ENCODE measurements around the gene ZFP62. TPM values are rescaled to one million over a fixed set of nuclear protein-coding genes. Genes with fewer than 3 reads are reported as not detected.

ZFP62 gene
- total and polyA plus RNA-seq, 2 donors (not counting 1 experiment from before 2014, with no cell fraction given) = 14.4 to 24.1 TPM

GRCh38 chr5:180849827-180850226 lies 11.2 kb downstream of the ZFP62 start:
- Histone ChIP-seq H2AFZ (ENCODE audit: low read length) (no peak overlapping the region), H3K79me2 (ENCODE audit: control insufficient read depth, insufficient read depth, low read length) (no peaks in the 10 kb centered on the region), H3K4me1 (ENCODE audit: control insufficient read depth, extremely low read depth, insufficient read depth, low read length) (no peaks in the 10 kb centered on the region), H3K9me3 (ENCODE audit: control insufficient read depth, insufficient read depth, low read depth, low read length) (peaks cover 13% of the 10 kb centered on the region), H3K4me3 (replicated peaks in 1 of 4; ENCODE audit: control extremely low read depth in 1 of 4, insufficient read depth in 1 of 4, low read depth in 3 of 4, low read length in 4 of 4) (no peak overlapping the region), H3K4me2 (ENCODE audit: extremely low read depth, insufficient read depth, low read length) (no peak overlapping the region), H3K36me3 (ENCODE audit: control insufficient read depth, insufficient read depth, low read length) (peaks cover 17% of the 10 kb centered on the region), H3K27me3 (ENCODE audit: control insufficient read depth, insufficient read depth, low read length) (no peaks in the 10 kb centered on the region), H3K27ac (ENCODE audit: insufficient read depth, low read length) (no peak overlapping the region), H4K20me1 (ENCODE audit: control insufficient read depth, extremely low read depth, insufficient read depth, low read length) (no peaks in the 10 kb centered on the region), H3K9ac (ENCODE audit: insufficient read depth, low read length) (no peak overlapping the region)
- no peak for DNase-seq (ENCODE audit: low read depth in 2 of 2)
- TF ChIP-seq EZH2 (IDR thresholded peaks at IDR 0.05; ENCODE audit: low read length, missing control alignments) (no peak), CTCF (conservative IDR thresholded peaks at IDR 0.05 in 1 of 2, IDR thresholded peaks at IDR 0.05 in 1 of 2; ENCODE audit: low read depth in 1 of 2, low read length in 2 of 2) (no peak)

GRCh38 chr5:180848878-180849277 lies 12.2 kb downstream of the ZFP62 start:
- Histone ChIP-seq H3K36me3 (ENCODE audit: control insufficient read depth, insufficient read depth, low read length) (peaks cover 17% of the 10 kb centered on the region), H3K4me2 (ENCODE audit: extremely low read depth, insufficient read depth, low read length) (no peak overlapping the region), H3K27ac (ENCODE audit: insufficient read depth, low read length) (no peak overlapping the region), H4K20me1 (ENCODE audit: control insufficient read depth, extremely low read depth, insufficient read depth, low read length) (no peaks in the 10 kb centered on the region), H3K4me1 (ENCODE audit: control insufficient read depth, extremely low read depth, insufficient read depth, low read length) (no peaks in the 10 kb centered on the region), H2AFZ (ENCODE audit: low read length) (no peak overlapping the region), H3K9ac (ENCODE audit: insufficient read depth, low read length) (no peak overlapping the region), H3K27me3 (ENCODE audit: control insufficient read depth, insufficient read depth, low read length) (no peaks in the 10 kb centered on the region), H3K4me3 (replicated peaks in 1 of 4; ENCODE audit: control extremely low read depth in 1 of 4, insufficient read depth in 1 of 4, low read depth in 3 of 4, low read length in 4 of 4) (no peak overlapping the region), H3K79me2 (ENCODE audit: control insufficient read depth, insufficient read depth, low read length) (no peaks in the 10 kb centered on the region), H3K9me3 (ENCODE audit: control insufficient read depth, insufficient read depth, low read depth, low read length) (peaks cover 13% of the 10 kb centered on the region)
- DNase-seq (ENCODE audit: low read depth in 2 of 2) = no peak
- TF ChIP-seq CTCF (conservative IDR thresholded peaks at IDR 0.05 in 1 of 2, IDR thresholded peaks at IDR 0.05 in 1 of 2; ENCODE audit: low read depth in 1 of 2, low read length in 2 of 2) (no peak), EZH2 (IDR thresholded peaks at IDR 0.05; ENCODE audit: low read length, missing control alignments) (no peak)

- H3K4me3 ChIP-seq (replicated peaks in 1 of 4; ENCODE audit: control extremely low read depth in 1 of 4, insufficient read depth in 1 of 4, low read depth in 3 of 4, low read length in 4 of 4) = no peak overlapping the region
- peaks cover 17% of the 10 kb centered on the region for H3K36me3 ChIP-seq (ENCODE audit: control insufficient read depth, insufficient read depth, low read length)
- H3K27ac ChIP-seq (ENCODE audit: insufficient read depth, low read length) = no peak overlapping the region
- H3K9me3 ChIP-seq (ENCODE audit: control insufficient read depth, insufficient read depth, low read depth, low read length) = peaks cover 13% of the 10 kb centered on the region
- H3K9ac ChIP-seq (ENCODE audit: insufficient read depth, low read length) = no peak overlapping the region
- H3K4me2 ChIP-seq (ENCODE audit: extremely low read depth, insufficient read depth, low read length) = no peak overlapping the region
- H2AFZ ChIP-seq (ENCODE audit: low read length) = no peak overlapping the region
- no peaks in the 10 kb centered on the region for H4K20me1 ChIP-seq (ENCODE audit: control insufficient read depth, extremely low read depth, insufficient read depth, low read length)
- no peaks in the 10 kb centered on the region for H3K79me2 ChIP-seq (ENCODE audit: control insufficient read depth, insufficient read depth, low read length)
- TF ChIP-seq CTCF (conservative IDR thresholded peaks at IDR 0.05 in 1 of 2, IDR thresholded peaks at IDR 0.05 in 1 of 2; ENCODE audit: low read depth in 1 of 2, low read length in 2 of 2) (no peak), EZH2 (IDR thresholded peaks at IDR 0.05; ENCODE audit: low read length, missing control alignments) (no peak)
- no peaks in the 10 kb centered on the region for H3K4me1 ChIP-seq (ENCODE audit: control insufficient read depth, extremely low read depth, insufficient read depth, low read length)
- H3K27me3 ChIP-seq (ENCODE audit: control insufficient read depth, insufficient read depth, low read length) = no peaks in the 10 kb centered on the region
- no peak for DNase-seq (ENCODE audit: low read depth in 2 of 2)
Observed at GRCh38 chr5:180848265-180848664, 12.8 kb downstream of the ZFP62 start.
